Epidermal melanocyte (primary cell): ENCODE measurements around the gene EIF5B.

Experiments used
- DNase-seq: peaks from one replicate; pipeline ENCODE4 v3.0.0; 2011; ENCODE audit warnings: low spot score; ENCODE audit not compliant: insufficient read length

Gene EIF5B

DNA sequence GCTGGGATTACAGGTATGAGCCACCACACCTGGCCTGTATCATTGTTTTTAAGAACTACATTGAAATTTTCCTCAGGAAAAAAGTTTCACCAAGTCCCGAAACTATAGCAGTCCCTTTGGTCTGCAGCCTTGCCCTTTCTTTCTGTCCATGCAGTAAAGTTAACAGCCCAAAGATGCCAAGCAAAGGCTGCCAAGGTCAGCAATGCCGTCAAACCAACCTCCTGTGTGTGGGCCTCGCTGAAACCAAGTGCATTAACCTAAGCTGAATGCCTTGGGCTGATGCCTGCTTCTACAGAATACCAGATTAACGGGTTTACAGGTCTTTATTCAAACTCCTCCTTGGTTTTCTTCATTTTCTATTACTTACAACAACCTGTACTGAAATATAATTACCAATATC lies 73.1 kb downstream of the EIF5B start:
- no peak for DNase-seq

DNA sequence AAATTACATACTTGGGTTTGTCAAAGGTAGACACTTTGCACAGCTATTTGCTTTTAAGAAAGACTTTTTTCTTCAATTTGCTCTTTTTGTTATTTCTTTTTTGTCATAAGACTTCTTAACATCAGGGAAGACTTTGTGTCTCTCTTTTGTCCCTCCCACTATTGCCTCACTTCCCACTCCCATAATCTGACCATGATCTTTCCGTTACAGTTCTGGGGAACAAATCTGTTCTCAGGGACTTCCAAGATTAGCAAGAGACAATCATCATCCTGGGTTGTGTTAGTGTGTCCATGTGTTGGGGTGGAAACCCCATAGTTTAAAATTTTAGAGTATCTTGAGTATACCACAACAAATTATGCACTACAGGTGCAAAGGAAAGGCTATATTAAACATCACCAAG lies 77.4 kb downstream of the EIF5B start:
- DNase-seq, result no peak

DNA sequence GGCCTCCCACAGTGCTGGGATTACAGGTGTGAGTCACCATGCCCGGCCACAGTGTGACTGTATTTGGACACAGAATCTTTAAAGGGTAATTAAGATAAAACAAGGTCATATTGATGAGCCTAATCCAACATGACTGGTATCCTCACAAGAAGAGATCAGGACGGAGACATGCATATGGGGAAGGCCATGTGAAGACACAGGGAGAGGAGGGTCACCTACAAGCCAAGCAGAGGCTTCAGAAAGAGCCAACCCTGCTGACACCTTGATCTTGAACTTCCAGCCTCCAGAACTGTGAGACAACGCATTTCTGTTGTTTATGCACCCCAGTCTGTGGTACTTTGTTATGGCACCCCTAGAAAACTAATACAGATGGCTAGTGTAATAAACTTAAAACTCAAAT lies 80.2 kb downstream of the EIF5B start:
- no peak for DNase-seq

DNA sequence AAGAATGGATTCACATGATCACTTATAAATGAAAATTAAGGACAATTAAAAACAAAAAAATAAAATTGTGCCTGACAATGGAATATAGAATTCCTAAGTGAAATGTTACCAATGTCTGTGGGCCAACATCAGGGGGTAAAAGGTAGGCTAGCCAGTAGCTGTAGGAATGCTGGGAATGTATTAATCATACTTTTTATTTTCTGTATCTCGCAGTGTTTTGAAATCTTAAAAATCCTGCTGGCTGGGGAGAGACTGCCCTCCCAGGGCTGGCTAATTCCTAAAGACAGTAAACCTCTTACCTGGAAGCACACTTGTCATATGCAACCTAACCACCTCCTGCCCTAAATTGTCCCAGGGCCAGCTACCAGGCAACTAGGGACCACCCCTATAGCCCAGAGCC lies 82.8 kb downstream of the EIF5B start:
- DNase-seq, result no peak

DNA sequence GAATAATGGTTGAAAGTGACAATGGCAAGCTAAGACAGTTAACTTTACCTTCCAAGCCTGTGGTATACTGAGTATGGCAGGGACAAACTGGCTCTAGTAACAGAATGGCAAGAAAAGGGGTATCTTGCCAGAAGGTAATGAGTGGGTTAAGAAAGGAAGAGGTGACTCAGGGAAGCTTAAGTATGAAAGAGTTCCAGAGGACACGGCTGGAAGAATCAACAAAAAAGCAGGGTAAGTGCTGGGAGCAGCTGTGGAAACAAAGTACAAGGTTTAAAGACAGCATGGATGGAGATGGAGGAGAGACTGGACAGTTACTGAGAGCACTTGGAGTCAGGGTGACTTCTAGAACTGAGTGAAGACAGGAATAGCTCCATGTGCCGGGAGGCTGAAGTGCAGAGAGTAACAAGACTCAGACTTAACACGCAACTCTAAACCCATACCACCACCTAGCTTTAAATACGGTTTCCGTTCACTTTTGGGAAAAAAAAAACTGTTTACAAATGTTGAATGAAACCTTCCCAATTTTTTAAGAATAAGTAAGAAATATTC lies 83.6 kb downstream of the EIF5B start:
- DNase-seq, result no peak

DNA sequence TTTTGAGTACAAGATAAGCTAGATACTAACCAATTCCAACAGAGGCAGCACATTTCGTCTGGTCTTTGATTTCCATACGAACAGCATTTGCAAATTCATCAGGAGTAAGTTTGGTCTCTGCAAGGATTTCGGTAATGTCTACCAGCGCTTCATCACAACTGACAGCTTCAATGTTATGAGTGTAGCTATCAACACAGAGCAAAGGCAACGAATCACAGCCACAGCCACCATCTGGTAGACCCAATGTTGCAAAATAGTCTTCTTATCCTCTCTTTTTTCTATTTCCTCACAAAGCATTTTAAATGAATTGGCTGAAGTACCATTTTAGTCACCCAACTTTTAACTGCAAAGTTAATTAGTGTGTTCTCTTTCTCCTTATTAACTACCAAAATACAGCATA lies 84.3 kb downstream of the EIF5B start:
- no peak for DNase-seq

DNA sequence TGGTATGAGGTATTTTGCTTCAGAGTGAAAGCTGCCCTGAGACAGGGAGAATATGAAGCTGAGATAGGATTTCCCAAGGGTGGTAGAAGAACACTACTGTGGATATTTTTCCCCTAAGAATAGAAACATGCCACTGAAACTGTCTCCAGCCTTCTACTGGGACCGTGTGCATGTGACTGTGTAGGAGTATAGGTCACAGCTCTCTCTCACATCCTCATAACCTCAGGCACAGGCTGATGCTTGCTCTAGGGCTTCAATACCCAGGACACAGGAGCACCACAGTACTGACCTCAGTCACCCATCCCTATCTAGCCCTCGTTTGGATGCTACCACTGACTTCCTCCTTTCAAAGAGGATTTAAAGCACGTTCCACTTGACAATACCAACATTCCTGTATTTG lies 85.4 kb downstream of the EIF5B start:
- DNase-seq, result no peak

DNA sequence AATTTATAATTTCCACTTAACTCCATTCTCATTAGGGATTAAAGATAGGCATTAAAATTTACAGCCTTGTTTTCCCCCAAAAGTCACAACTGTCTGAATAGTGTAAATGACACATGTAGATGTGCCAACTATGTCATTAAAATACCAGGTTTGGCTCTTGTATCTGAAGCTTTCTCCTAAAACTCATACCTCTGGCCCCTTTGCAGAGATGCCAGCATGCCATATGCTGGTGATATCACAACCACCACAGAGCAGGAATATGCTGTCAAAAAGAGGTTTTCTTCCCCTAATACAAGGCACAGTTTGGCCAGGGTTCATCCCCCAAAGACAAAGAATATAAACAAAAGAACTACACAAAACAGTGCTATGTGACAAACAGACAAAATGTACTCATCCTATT lies 87.2 kb downstream of the EIF5B start:
- DNase-seq, result no peak

DNA sequence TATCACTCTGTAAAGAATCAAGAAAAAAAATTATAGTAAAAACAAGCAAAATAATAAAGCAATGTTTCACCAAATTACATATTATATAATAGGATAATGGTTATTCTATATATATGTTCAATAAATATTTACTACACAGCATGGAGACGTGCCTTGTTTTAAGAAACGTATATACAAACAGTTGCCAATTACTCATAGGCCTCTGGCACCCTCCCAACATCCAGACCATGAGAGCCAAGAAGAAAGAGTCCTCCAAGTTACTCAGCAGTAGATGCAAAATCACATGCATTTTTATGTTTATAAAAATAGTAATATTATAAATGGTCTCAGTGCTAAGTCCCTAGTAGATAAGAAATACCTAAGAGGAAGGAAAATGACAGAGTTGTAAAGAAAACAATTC lies 87.8 kb downstream of the EIF5B start:
- DNase-seq, result no peak

DNA sequence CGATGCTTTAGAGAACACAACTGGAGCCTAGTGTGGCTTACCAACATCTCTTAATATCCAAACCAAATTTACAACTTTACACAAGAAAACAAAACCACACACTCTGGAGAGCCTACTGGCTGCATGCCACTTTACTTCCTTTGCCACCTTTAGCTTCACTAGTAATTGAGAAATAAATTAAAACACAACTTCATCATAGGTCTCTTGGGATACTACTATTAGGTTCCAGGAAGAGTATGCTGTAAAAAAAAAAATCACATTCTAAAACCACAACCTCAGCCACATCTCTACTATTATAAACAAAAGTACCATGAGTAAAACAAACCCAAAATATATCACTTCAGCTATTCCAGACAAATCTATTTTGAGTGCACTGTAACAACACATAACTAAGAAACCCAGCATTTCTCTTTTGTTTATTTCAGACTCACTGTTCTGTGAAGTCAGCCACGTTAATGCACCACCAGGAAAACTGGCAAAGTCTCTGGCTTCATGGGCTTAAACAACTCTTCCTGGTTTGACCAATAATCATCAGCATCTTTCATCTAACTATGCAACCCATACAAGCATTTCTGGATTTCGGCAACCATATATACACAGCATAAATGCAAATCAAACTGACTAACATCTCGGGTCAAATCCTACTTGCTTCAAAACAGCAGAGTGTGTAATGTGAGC lies 93.6 kb downstream of the EIF5B start:
- DNase-seq, result no peak

DNA sequence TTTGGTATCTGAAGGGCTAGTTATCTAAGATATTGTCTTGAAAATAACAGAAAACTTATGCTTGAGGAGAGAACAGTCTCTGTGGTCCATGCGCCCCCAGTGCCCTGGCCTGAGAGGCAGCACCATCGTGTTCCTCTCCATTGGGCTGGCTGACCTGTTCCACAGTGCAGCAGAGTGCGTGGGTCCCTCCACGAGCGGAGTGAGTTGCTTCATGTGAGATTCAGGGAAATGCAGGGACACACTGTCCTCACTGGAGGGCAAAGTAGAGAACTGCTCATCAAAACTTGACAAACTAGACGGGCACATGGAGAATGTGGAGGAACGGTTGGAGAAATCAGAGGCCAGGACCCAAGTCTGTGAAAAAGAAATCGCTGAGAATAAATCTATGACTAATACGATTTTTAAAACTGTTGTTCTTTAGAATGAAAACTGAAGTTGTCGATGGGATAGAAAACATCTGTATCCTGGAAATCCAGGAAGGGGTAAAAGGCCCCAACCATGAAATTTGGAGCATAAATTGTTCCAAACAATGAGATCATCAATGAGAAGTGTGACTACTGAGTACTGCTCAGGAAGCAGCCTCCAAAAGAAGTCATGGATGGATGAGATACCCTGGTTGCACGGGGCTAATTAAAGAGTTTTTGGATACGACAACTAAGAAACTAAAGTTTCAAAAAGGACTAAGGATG lies 94.5 kb downstream of the EIF5B start:
- no peak for DNase-seq

DNA sequence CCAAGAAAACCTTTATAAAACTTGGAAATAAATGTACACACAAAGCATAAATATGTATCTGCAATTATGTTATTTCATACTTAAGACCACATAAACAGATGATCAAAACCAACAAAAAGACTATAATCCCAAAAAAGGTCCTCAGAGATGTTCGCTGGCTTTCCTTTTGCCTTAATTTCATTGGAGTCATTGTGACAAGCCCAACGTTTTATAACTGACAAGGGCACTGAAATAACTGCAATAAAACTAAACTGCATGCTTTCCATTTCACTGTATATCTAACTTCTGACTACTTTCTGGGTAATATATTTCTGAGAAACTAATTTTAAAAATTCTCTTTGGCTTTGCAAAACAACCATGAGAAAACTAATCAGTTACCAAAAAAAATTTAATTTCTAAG lies 96.2 kb downstream of the EIF5B start:
- no peak for DNase-seq

DNA sequence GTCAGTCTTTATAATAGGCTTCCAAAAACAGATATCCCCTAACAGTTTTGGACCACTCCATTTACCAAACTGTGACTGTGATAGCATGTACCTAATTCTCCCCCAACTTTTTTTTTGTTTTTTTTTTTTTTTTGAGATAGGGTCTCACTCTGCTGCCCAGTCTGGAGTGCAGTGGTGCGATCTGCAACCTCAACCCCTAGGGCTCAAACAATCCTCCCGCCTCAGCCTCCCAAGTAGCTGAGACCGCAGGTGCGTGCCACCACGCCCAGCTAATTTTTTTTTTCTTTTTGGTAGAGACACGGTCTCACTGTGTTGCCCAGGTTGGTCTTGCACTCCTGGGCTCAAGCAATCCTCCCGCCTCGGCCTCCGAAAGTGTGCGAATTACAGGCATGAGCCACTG lies 99.7 kb downstream of the EIF5B start:
- DNase-seq, result no peak

DNA sequence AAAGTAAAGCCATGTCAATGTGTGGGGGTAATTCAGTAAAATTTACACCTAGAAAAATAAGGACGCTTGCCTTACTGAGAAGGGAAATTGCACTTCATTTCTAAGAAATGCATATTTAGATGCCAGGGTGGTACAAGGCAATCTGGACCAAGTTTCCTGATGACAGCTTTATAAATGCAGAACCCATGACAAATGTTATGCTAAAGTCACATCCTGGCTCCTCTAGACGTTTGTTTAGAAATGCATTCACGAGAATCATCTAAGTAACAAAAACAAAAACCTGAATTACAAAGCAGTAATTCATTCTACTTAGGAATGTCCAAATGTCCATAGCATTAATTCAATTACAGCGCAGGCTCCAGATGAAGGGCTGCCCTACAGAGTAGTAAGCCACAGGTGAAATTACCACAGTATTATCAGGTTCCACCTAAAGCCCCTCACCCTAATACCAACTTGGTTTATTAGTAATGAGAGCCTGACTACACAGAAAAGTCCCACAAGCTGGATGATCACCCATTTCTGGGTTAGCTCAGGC lies 102.8 kb downstream of the EIF5B start:
- DNase-seq, result no peak

DNA sequence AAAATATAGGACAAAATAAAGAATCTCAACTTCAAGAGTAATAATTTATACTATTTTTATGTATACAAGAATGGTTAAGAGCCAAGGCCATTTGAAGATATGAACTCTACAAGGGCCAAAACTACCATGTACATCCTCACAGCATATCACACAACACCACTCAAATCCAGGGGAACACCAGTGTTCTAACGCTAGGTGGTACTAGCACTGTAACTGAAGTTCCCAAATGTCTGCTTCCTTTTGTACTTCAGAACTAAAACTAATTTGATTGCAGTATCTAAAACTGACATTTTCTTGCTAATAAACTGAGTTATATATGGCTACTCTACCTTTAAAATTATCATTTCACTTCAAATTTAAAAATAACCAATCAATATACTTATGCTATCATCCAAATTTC lies 105.6 kb downstream of the EIF5B start:
- no peak for DNase-seq

DNA sequence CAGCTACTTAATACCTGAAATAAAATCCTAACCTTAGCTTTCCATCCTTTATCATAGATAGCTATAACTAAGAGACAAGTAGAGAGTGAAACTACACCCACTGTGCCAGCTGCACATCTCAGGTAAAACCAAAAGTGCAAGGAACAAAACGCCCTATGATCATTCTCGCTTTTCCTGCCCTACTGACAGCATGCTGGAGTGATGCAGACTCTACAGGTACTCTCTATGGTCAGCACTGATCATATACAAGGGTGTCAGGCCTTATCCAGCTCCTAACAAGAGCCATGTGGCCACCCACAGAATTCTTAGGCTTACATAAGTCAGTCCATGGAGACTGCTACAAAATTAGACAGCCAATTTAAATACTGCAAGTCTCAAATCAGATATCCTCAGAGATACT lies 107.0 kb downstream of the EIF5B start:
- no peak for DNase-seq

DNA sequence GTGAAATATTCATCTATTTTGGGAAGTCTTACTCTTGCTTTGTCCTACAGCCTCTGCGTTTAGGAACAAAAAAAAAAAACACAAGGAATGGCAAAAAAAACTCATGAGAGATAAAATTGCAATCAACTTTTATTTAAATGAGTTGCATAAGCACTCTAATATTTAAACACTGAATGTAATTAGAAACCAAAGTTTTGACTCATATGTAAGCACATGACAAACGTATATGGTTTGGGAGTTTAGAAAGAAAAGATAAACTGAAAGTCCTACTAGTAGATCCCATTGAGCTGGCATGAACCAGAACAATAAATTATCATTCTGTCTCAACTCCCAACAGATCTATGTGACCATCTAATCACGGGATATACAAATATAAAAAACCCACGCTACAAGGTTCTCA lies 107.9 kb downstream of the EIF5B start:
- no peak for DNase-seq

DNA sequence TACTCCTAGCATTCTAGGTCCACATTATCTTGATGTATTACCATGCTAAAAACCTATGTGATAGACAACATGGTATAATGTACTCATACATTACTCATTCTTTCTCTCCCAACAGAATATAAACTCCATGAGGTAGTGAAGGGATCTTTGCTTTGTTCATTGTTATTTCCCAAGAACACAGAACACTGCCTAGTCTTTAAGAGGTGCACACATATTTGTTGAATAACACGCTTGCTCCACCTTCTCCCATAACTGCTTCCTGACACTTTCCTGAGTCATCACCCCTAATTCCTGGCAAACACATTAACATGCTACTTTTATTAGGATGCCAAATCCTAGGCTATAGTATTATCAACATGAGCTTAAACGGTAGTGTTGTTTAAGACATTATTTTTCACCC lies 111.4 kb downstream of the EIF5B start:
- DNase-seq, result no peak

DNA sequence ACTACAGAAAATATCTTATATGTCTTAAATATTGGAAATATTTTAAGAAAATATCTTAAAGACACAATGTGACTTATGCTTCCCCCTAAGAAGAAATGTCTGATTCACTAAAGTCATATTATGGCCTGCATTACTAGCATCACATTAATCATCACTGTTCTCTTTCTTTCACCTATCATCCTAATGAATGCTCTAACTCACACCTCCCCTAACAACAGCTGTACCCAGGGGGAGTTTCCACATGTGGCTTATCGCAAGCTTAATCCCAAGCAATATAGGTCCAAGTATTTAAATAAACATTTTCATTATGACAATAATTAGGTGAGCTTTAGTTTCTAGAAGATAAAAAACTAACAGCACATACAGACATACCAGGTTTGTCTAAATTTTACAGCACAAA lies 113.0 kb downstream of the EIF5B start:
- no peak for DNase-seq
